ENCODE measurements around the gene AKAP13. TPM values are rescaled to one million over a fixed set of nuclear protein-coding genes. Genes with fewer than 3 reads are reported as not detected.
"Not testable (repeated sequence)": the region's sequence is repeated elsewhere in the genome, so short reads cannot be mapped to it uniquely, and the experiment has no call there.

The AKAP13 gene
- total and polyA plus RNA-seq, 2 of the 8 experiments (the other 6 are each of a cell fraction or from before 2014, with no cell fraction given) = 14.0 to 46.2 TPM

GRCh38 chr15:85343443-85343842, 37.0 kb upstream of the AKAP13 start:
- H3K36me3 ChIP-seq (ENCODE audit: control insufficient read depth in 2 of 4, insufficient read depth in 4 of 4, low read length in 3 of 4); H3K27me3 ChIP-seq (replicated peaks in 1 of 4; ENCODE audit: control insufficient read depth in 3 of 4, extremely low read depth in 1 of 4, insufficient read depth in 3 of 4, low read length in 3 of 4); H3K18ac ChIP-seq (ENCODE audit: extremely low read depth, low read length); H3K79me2 ChIP-seq (ENCODE audit: control insufficient read depth in 1 of 2, insufficient read depth in 2 of 2, low read length in 2 of 2); H2AFZ ChIP-seq (ENCODE audit: low read length); CTCF ChIA-PET (ENCODE audit: partially characterized antibody); DNase-seq (ENCODE audit: low read depth in 1 of 2, low spot score in 2 of 2); H3K56ac ChIP-seq (replicated peaks; ENCODE audit: insufficient read length, low read depth, low read length); H3K9me3 ChIP-seq (ENCODE audit: insufficient read depth in 2 of 2, low read depth in 1 of 2, low read length in 1 of 2); H2BK20ac ChIP-seq (ENCODE audit: low read length); H3K14ac ChIP-seq (ENCODE audit: insufficient read length); H3K23me2 ChIP-seq (ENCODE audit: low read depth, low read length); FAIRE-seq; H4K5ac ChIP-seq (ENCODE audit: insufficient read length, low read depth, low read length); H3K27ac ChIP-seq (ENCODE audit: low read depth, low read length); H2AK5ac ChIP-seq (ENCODE audit: low read depth, low read length); H3K23ac ChIP-seq (ENCODE audit: insufficient read length); H3K4me1 ChIP-seq (replicated peaks in 1 of 4; ENCODE audit: control insufficient read depth in 3 of 4, insufficient read depth in 4 of 4, low read length in 3 of 4); H4K8ac ChIP-seq (ENCODE audit: extremely low read depth, insufficient read depth, low read length); H2BK12ac ChIP-seq (ENCODE audit: low read depth, low read length); H4K91ac ChIP-seq (replicated peaks; ENCODE audit: insufficient read length, low read length); H4K20me1 ChIP-seq (replicated peaks in 1 of 2; ENCODE audit: control insufficient read depth in 1 of 2, insufficient read depth in 2 of 2, low read length in 2 of 2); H2BK120ac ChIP-seq (replicated peaks; ENCODE audit: low read depth, low read length); H3K79me1 ChIP-seq (ENCODE audit: low read depth, low read length); H2BK15ac ChIP-seq (ENCODE audit: low read length); H2BK5ac ChIP-seq (ENCODE audit: low read depth, low read length); H3K4me2 ChIP-seq (ENCODE audit: insufficient read depth in 1 of 2, low read depth in 2 of 2, low read length in 2 of 2); H3K4ac ChIP-seq (replicated peaks; ENCODE audit: insufficient read length, low read depth, low read length); H3K4me3 ChIP-seq (ENCODE audit: extremely low read depth in 1 of 4, insufficient read depth in 2 of 4, low read depth in 3 of 4, low read length in 4 of 4); POLR2A ChIA-PET (ENCODE audit: partially characterized antibody); H3K9ac ChIP-seq (replicated peaks in 1 of 4; ENCODE audit: extremely low read depth in 1 of 4, low read depth in 3 of 4, low read length in 3 of 4): not testable (repeated sequence)
- WGBS, 2 experiments (ENCODE audit: extremely low coverage in 1 of 2, insufficient coverage in 1 of 2, insufficient read length in 1 of 2, insufficient replicate concordance in 2 of 2, low coverage in 1 of 2, low lambda C conversion rate in 2 of 2, missing lambda C conversion rate in 1 of 2) = 86% methylated on average over 5 of the region's 5 CpGs; no CpG with 5 or more reads in 1 of the 2 experiments

DNA sequence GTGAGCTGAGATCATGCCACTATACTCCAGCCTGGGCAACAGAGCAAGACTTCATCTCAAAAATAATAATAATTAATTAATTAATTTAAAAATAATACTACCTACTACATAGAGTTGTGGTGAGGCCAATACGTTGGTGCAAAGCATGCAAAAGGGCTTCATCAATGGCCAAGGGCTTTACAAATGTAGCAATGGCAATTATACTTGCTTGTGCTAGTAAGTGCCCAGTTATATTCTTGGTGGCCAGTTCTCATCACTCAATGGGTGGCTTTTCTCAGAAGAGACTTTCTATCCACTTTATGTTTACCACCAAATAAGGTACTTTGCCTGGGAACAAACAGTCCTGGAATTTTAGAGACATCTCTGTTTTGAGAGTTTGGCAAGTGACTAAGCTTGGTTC, 36.2 kb upstream of the AKAP13 start:
- H2BK5ac ChIP-seq (ENCODE audit: low read depth, low read length); H3K4me2 ChIP-seq (ENCODE audit: insufficient read depth in 1 of 2, low read depth in 2 of 2, low read length in 2 of 2); H3K56ac ChIP-seq (replicated peaks; ENCODE audit: insufficient read length, low read depth, low read length); H4K91ac ChIP-seq (replicated peaks; ENCODE audit: insufficient read length, low read length); H2AFZ ChIP-seq (ENCODE audit: low read length); H4K20me1 ChIP-seq (replicated peaks in 1 of 2; ENCODE audit: control insufficient read depth in 1 of 2, insufficient read depth in 2 of 2, low read length in 2 of 2); H3K23me2 ChIP-seq (ENCODE audit: low read depth, low read length); H3K23ac ChIP-seq (ENCODE audit: insufficient read length); H2BK120ac ChIP-seq (replicated peaks; ENCODE audit: low read depth, low read length); H2BK12ac ChIP-seq (ENCODE audit: low read depth, low read length); CTCF ChIA-PET (ENCODE audit: partially characterized antibody); H4K8ac ChIP-seq (ENCODE audit: extremely low read depth, insufficient read depth, low read length); H3K79me1 ChIP-seq (ENCODE audit: low read depth, low read length); POLR2A ChIA-PET (ENCODE audit: partially characterized antibody); H3K27me3 ChIP-seq (replicated peaks in 1 of 4; ENCODE audit: control insufficient read depth in 3 of 4, extremely low read depth in 1 of 4, insufficient read depth in 3 of 4, low read length in 3 of 4); H2AK5ac ChIP-seq (ENCODE audit: low read depth, low read length); H3K27ac ChIP-seq (ENCODE audit: low read depth, low read length); H3K36me3 ChIP-seq (ENCODE audit: control insufficient read depth in 2 of 4, insufficient read depth in 4 of 4, low read length in 3 of 4); H3K4me3 ChIP-seq (ENCODE audit: extremely low read depth in 1 of 4, insufficient read depth in 2 of 4, low read depth in 3 of 4, low read length in 4 of 4); H3K9ac ChIP-seq (replicated peaks in 1 of 4; ENCODE audit: extremely low read depth in 1 of 4, low read depth in 3 of 4, low read length in 3 of 4); H3K4ac ChIP-seq (replicated peaks; ENCODE audit: insufficient read length, low read depth, low read length); H3K79me2 ChIP-seq (ENCODE audit: control insufficient read depth in 1 of 2, insufficient read depth in 2 of 2, low read length in 2 of 2); H2BK20ac ChIP-seq (ENCODE audit: low read length); FAIRE-seq; DNase-seq (ENCODE audit: low read depth in 1 of 2, low spot score in 2 of 2); H4K5ac ChIP-seq (ENCODE audit: insufficient read length, low read depth, low read length); H3K18ac ChIP-seq (ENCODE audit: extremely low read depth, low read length); H3K4me1 ChIP-seq (replicated peaks in 1 of 4; ENCODE audit: control insufficient read depth in 3 of 4, insufficient read depth in 4 of 4, low read length in 3 of 4); H3K14ac ChIP-seq (ENCODE audit: insufficient read length); H2BK15ac ChIP-seq (ENCODE audit: low read length); H3K9me3 ChIP-seq (ENCODE audit: insufficient read depth in 2 of 2, low read depth in 1 of 2, low read length in 1 of 2): not testable (repeated sequence)
- WGBS, 2 experiments (ENCODE audit: extremely low coverage in 1 of 2, insufficient coverage in 1 of 2, insufficient read length in 1 of 2, insufficient replicate concordance in 2 of 2, low coverage in 1 of 2, low lambda C conversion rate in 2 of 2, missing lambda C conversion rate in 1 of 2) = 79% methylated on average over 1 of the region's 1 CpG; no CpG with 5 or more reads in 1 of the 2 experiments

All from H1 (cell line).